Keratinocyte (primary cell): ENCODE data around the gene SLC9A8. TPM values are rescaled to one million over a fixed set of nuclear protein-coding genes. Genes with fewer than 3 reads are reported as not detected.

Source experiments
- DNase-seq: peaks from one replicate; pipeline ENCODE4 v3.0.0-alpha.2; 2011; ENCODE audit warnings: low read depth, missing footprints, low spot score
- FAIRE-seq: peaks from 2 replicates; lab custom pipeline; 2011; peaks lifted over from hg19 to GRCh38; lab: Jason Lieb, UNC
- H2AFZ ChIP-seq: 2 replicates; pipeline ENCODE4 v1.6.0; 2012; ENCODE audit warnings: low read length, control low read depth, inconsistent platforms; ENCODE audit not compliant: control insufficient read depth
- H3K27ac ChIP-seq: 2 replicates; pipeline ENCODE4 v1.5.1; 2011; ENCODE audit warnings: low read length; ENCODE audit not compliant: control insufficient read depth, insufficient read depth
- H3K27me3 ChIP-seq: 3 replicates; pipeline ENCODE4 v1.6.0; 2011; ENCODE audit warnings: low read length; ENCODE audit not compliant: control insufficient read depth, insufficient read depth; ENCODE audit errors: extremely low read depth
- H3K36me3 ChIP-seq, 2 experiments: 2 replicates in 1 of 2; 3 replicates in 1 of 2; pipeline ENCODE4 v1.5.1; 2011; ENCODE audit warnings: low read length in 2 of 2, mild to moderate bottlenecking in 1 of 2; ENCODE audit not compliant: control insufficient read depth in 2 of 2, insufficient read depth in 2 of 2; ENCODE audit errors: extremely low read depth in 1 of 2
- H3K4me1 ChIP-seq: 3 replicates; pipeline ENCODE4 v1.5.1; 2011; ENCODE audit warnings: low read length; ENCODE audit not compliant: control insufficient read depth, insufficient read depth; ENCODE audit errors: extremely low read depth
- H3K4me2 ChIP-seq: 3 replicates; pipeline ENCODE4 v1.6.0; 2011; ENCODE audit warnings: low read depth, low read length; ENCODE audit not compliant: control insufficient read depth, insufficient read depth; ENCODE audit errors: extremely low read depth
- H3K4me3 ChIP-seq, 3 experiments: fragments of 200-600 bp in 1 of 3; sonication (generic) in 1 of 3; 2 replicates in 2 of 3; 3 replicates in 1 of 3; pipeline ENCODE4 v1.5.1; 2011 to 2016; ENCODE audit warnings: low read length in 3 of 3, mild to moderate bottlenecking in 3 of 3, control low read depth in 2 of 3, inconsistent platforms in 1 of 3, low read depth in 1 of 3, mixed read lengths in 1 of 3, mixed run types in 1 of 3, moderate library complexity in 1 of 3; ENCODE audit not compliant: control insufficient read depth in 2 of 3, insufficient read depth in 2 of 3; ENCODE audit errors: extremely low read depth in 1 of 3
- H3K79me2 ChIP-seq: 2 replicates; pipeline ENCODE4 v1.6.0; 2012; ENCODE audit warnings: low read length; ENCODE audit not compliant: control insufficient read depth, insufficient read depth
- H3K9ac ChIP-seq: 3 replicates; pipeline ENCODE4 v1.6.0; 2011; ENCODE audit warnings: low read length; ENCODE audit not compliant: control insufficient read depth, insufficient read depth; ENCODE audit errors: extremely low read depth
- H3K9me1 ChIP-seq: 3 replicates; pipeline ENCODE4 v1.6.0; 2011; ENCODE audit warnings: low read length; ENCODE audit not compliant: control insufficient read depth, insufficient read depth; ENCODE audit errors: extremely low read depth
- H3K9me3 ChIP-seq: 2 replicates; pipeline ENCODE4 v1.5.1; 2012; ENCODE audit warnings: low read depth, low read length; ENCODE audit not compliant: control insufficient read depth
- H4K20me1 ChIP-seq: 3 replicates; pipeline ENCODE4 v1.6.0; 2011; ENCODE audit warnings: low read length; ENCODE audit not compliant: control insufficient read depth, insufficient read depth; ENCODE audit errors: extremely low read depth
- EZH2 ChIP-seq: IDR thresholded peaks from one replicate; pipeline ENCODE4 v1.6.1; 2012; ENCODE audit warnings: inconsistent platforms, mild to moderate bottlenecking, low read length, moderate library complexity
- dilution Hi-C: fragments of 300-500 bp; cut with MboI; formaldehyde crosslinking; loops from one replicate; pipeline ENCODE4 v1.7.0; 2020; ENCODE audit warnings: low sequenced_read_pairs; ENCODE audit not compliant: extremely low pct_ligation_motif_present
- polyA plus RNA-seq, 5 experiments: library from polyadenylated mRNA; depleted of rRNA in 3 of 5; stranded (reverse) in 3 of 5; stranded (forward) in 1 of 5; unstranded in 1 of 5; fragments of >200 nt; gene quantifications; 1 replicate in 1 of 5; 2 replicates in 3 of 5; 3 replicates in 1 of 5; pipeline versions ENCODE4 v1.2.1 to v1.2.3, GENCODE V29; 2011 to 2012; ENCODE audit warnings: missing spikeins in 2 of 5, low read depth in 1 of 5, low replicate concordance in 1 of 5
- TF ChIP-seq, protein P1 (sequence below), 3 experiments: IDR thresholded peaks in 1 of 3; conservative IDR thresholded peaks in 1 of 3; optimal IDR thresholded peaks in 1 of 3; 2 replicates in 2 of 3; 3 replicates in 1 of 3; pipeline versions ENCODE3 to v1.5.1; 2011; ENCODE audit warnings: low read length in 3 of 3, mild to moderate bottlenecking in 3 of 3, moderate library complexity in 2 of 3, control low read depth in 1 of 3, inconsistent platforms in 1 of 3; ENCODE audit not compliant: insufficient read depth in 2 of 3; ENCODE audit errors: extremely low read depth in 1 of 3

Gene SLC9A8
- polyA plus RNA-seq, 1 donor (not counting 4 experiments of a cell fraction or from before 2014, with no cell fraction given), result 1.9 TPM

DNA sequence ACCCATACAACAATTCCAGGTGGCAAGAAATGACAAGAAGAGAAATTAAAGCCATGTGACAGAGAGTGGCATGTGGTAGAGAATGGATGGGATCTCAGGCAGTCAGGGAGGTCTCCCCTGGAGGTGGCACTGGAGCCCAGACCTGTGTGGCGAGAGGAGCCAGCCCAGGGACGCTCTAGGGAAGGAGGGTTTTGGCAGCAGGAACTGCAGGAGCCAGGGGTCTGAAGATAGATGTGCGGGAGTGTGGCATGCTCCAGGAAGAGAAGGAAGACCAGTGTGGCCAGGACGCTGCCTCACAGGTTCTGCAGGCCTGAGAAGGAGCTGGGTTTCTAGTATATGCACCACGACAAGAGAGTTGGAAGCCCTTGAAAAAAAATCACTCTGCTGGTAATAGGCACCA, 57.6 kb downstream of the SLC9A8 start:
- Histone ChIP-seq H3K4me2 (no peak overlapping the region), H3K9me3 (no peaks in the 10 kb centered on the region), H3K9me1 (no peaks in the 10 kb centered on the region), H3K36me3 (peaks cover 0 to 5% of the 10 kb centered on the region in 2 experiments), H3K9ac (no peak overlapping the region), H3K27me3 (no peaks in the 10 kb centered on the region), H3K4me3 (no peak overlapping the region), H4K20me1 (no peaks in the 10 kb centered on the region), H3K79me2 (no peaks in the 10 kb centered on the region), H2AFZ (no peak overlapping the region), H3K27ac (no peak overlapping the region), H3K4me1 (no peaks in the 10 kb centered on the region)
- no peak for FAIRE-seq
- no peak for DNase-seq
- no peak for TF ChIP-seq EZH2
- TF ChIP-seq, protein P1, sequence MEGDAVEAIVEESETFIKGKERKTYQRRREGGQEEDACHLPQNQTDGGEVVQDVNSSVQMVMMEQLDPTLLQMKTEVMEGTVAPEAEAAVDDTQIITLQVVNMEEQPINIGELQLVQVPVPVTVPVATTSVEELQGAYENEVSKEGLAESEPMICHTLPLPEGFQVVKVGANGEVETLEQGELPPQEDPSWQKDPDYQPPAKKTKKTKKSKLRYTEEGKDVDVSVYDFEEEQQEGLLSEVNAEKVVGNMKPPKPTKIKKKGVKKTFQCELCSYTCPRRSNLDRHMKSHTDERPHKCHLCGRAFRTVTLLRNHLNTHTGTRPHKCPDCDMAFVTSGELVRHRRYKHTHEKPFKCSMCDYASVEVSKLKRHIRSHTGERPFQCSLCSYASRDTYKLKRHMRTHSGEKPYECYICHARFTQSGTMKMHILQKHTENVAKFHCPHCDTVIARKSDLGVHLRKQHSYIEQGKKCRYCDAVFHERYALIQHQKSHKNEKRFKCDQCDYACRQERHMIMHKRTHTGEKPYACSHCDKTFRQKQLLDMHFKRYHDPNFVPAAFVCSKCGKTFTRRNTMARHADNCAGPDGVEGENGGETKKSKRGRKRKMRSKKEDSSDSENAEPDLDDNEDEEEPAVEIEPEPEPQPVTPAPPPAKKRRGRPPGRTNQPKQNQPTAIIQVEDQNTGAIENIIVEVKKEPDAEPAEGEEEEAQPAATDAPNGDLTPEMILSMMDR (optimal IDR thresholded peaks at IDR 0.05 in 1 of 3, IDR thresholded peaks at IDR 0.05 in 1 of 3, conservative IDR thresholded peaks at IDR 0.05 in 1 of 3; ENCODE audit: extremely low read depth in 1 of 3, insufficient read depth in 2 of 3, low read length in 3 of 3), result no peak
- dilution Hi-C loops, result no loop called here

DNA sequence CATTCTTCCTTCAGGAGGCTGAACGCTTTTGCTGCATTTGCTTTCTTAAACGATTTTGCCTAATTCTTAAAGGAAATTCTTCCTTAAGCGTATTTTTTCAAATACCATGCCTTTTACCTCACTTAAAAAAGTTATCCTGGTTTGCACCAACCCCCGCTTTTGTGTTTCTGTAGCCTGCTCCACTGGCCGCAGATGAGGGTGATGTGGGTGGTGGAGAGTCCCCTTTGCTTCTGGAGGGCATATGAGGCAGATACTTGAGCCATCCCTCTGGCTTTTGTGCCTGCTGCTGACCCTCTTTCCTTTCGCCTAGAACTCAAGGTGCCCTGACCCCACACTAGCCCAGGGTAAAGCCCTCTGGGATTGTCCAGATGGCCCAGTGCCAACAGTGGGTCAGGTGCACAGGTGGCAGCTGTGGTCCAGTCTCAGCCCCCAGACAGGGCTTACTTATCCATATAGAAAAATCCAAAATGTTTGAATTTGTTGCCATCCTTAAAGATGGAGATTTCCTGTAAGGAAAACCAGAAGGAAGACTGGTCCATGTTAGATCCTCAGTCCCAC, 58.8 kb downstream of the SLC9A8 start:
- no peak for FAIRE-seq
- peaks cover 0 to 5% of the 10 kb centered on the region in 2 experiments for H3K36me3 ChIP-seq

More for the DNA sequence above, 58.8 kb downstream of the SLC9A8 start:
- Histone ChIP-seq H4K20me1 (no peaks in the 10 kb centered on the region), H3K9me1 (no peaks in the 10 kb centered on the region), H3K9me3 (no peaks in the 10 kb centered on the region), H3K4me2 (no peak overlapping the region), H3K9ac (no peak overlapping the region), H3K79me2 (no peaks in the 10 kb centered on the region), H3K4me3 (no peak overlapping the region), H2AFZ (no peak overlapping the region), H3K27ac (no peak overlapping the region), H3K27me3 (no peaks in the 10 kb centered on the region), H3K4me1 (no peaks in the 10 kb centered on the region)
- dilution Hi-C loops, result no loop called here
- TF ChIP-seq, protein P1 (optimal IDR thresholded peaks at IDR 0.05 in 1 of 3, IDR thresholded peaks at IDR 0.05 in 1 of 3, conservative IDR thresholded peaks at IDR 0.05 in 1 of 3; ENCODE audit: extremely low read depth in 1 of 3, insufficient read depth in 2 of 3, low read length in 3 of 3), result no peak
- TF ChIP-seq EZH2, result no peak
- no peak for DNase-seq
